Fibroblast of skin of left quadriceps (primary cell): ENCODE data around the gene CCNI2.
"Not testable (repeated sequence)": the region's sequence is repeated elsewhere in the genome, so short reads cannot be mapped to it uniquely, and the experiment has no call there.

Experiments used
- DNase-seq, 2 experiments: peaks; one replicate each; pipeline ENCODE4 v3.0.0-alpha.2; 2013; ENCODE audit warnings: low read depth in 2 of 2

Gene CCNI2

GRCh38 chr5:132780577-132780976 is 33.4 kb downstream of the CCNI2 start:
- DNase-seq: no peak

- no peak for DNase-seq
Measured at GRCh38 chr5:132781029-132781428, 33.8 kb downstream of the CCNI2 start.

- DNase-seq: no peak
Measured at GRCh38 chr5:132782101-132782500, 34.9 kb downstream of the CCNI2 start.

- DNase-seq: no peak
Measured at GRCh38 chr5:132785365-132785764, 38.1 kb downstream of the CCNI2 start.

- no peak for DNase-seq
Measured at GRCh38 chr5:132785864-132786263, 38.6 kb downstream of the CCNI2 start.

GRCh38 chr5:132787076-132787475 is 39.9 kb downstream of the CCNI2 start:
- DNase-seq: no peak

GRCh38 chr5:132788508-132788907 is 41.3 kb downstream of the CCNI2 start:
- no peak for DNase-seq

GRCh38 chr5:132788990-132789886 is 42.0 kb downstream of the CCNI2 start:
- no peak for DNase-seq

- DNase-seq: no peak
Measured at GRCh38 chr5:132790201-132790865, 43.1 kb downstream of the CCNI2 start.

GRCh38 chr5:132791026-132791425 is 43.8 kb downstream of the CCNI2 start:
- no peak for DNase-seq

GRCh38 chr5:132797651-132798050 is 50.4 kb downstream of the CCNI2 start:
- no peak for DNase-seq

GRCh38 chr5:132799392-132799791 is 52.2 kb downstream of the CCNI2 start:
- DNase-seq: no peak

GRCh38 chr5:132800545-132800944 is 53.3 kb downstream of the CCNI2 start:
- DNase-seq: no peak

- no peak for DNase-seq
Measured at GRCh38 chr5:132802044-132802684, 54.9 kb downstream of the CCNI2 start.

GRCh38 chr5:132802685-132803066 is 55.5 kb downstream of the CCNI2 start:
- DNase-seq: not testable (repeated sequence)
